OCI-LY3 (cell line): ENCODE data around the gene LTC4S.
"Not testable (repeated sequence)": the region's sequence is repeated elsewhere in the genome, so short reads cannot be mapped to it uniquely, and the experiment has no call there.

ENCODE experiments used
- H2AFZ ChIP-seq: fragments of 200-600, 300-600 bp; shearing (Covaris generic); 2 replicates; pipeline ENCODE4 v1.6.0; 2014; ENCODE audit warnings: antibody characterized with exemption, low read depth, low read length
- H3K27ac ChIP-seq: fragments of 200-600, 300-600 bp; sonication (generic); 2 replicates; pipeline ENCODE4 v1.5.1; 2014; ENCODE audit warnings: mild to moderate bottlenecking, low read length, moderate library complexity, mixed read lengths
- H3K27me3 ChIP-seq: fragments of 200-600, 300-600 bp; sonication (generic); 2 replicates; pipeline ENCODE4 v1.6.1; 2014; ENCODE audit warnings: low read depth, low read length, mixed read lengths
- H3K36me3 ChIP-seq: fragments of 200-600, 300-600 bp; sonication (generic); replicated peaks from 2 replicates; pipeline ENCODE3; 2014; ENCODE audit warnings: low read depth, low read length, mixed read lengths
- H3K4me1 ChIP-seq: fragments of 300-600, 200-600 bp; sonication (generic); 2 replicates; pipeline ENCODE4 v1.6.1; 2014; ENCODE audit warnings: low read length, mixed read lengths
- H3K4me2 ChIP-seq: fragments of 200-600, 300-600 bp; sonication (generic); 2 replicates; pipeline ENCODE4 v1.6.1; 2014; ENCODE audit warnings: low read length, mixed read lengths
- H3K4me3 ChIP-seq: fragments of 300-600, 200-600 bp; sonication (generic); 2 replicates; pipeline ENCODE4 v1.5.1; 2014; ENCODE audit warnings: antibody characterized with exemption, mild to moderate bottlenecking, low read length, moderate library complexity
- H3K79me2 ChIP-seq: fragments of 300-600, 200-600 bp; shearing (Covaris generic); 2 replicates; pipeline ENCODE4 v1.6.1; 2014; ENCODE audit warnings: mild to moderate bottlenecking, low read length, mixed read lengths
- H3K9ac ChIP-seq: fragments of 300-600, 200-600 bp; shearing (Covaris generic); 2 replicates; pipeline ENCODE4 v1.6.0; 2014; ENCODE audit warnings: mild to moderate bottlenecking, low read length, moderate library complexity
- H3K9me3 ChIP-seq: fragments of 200-600, 300-600 bp; shearing (Covaris generic); 2 replicates; pipeline ENCODE4 v1.6.1; 2014; ENCODE audit warnings: low read length, mixed read lengths; ENCODE audit not compliant: insufficient read depth
- H4K20me1 ChIP-seq: fragments of 200-600, 300-600 bp; sonication (generic); 2 replicates; pipeline ENCODE4 v1.6.1; 2016; ENCODE audit warnings: low read length, mixed read lengths; ENCODE audit not compliant: insufficient read depth
- CTCF ChIP-seq: fragments of 200-600, 300-600 bp; sonication (generic); IDR thresholded peaks from 2 replicates; pipeline ENCODE4 v1.5.1; 2014; ENCODE audit warnings: antibody characterized with exemption, low read length, low read depth
- EZH2phosphoT487 ChIP-seq: fragments of 200-600 bp; shearing (Covaris generic); IDR thresholded peaks from 2 replicates; pipeline ENCODE4 v1.6.1; 2018; ENCODE audit warnings: antibody characterized with exemption, mixed run types, low read depth

The LTC4S gene

DNA sequence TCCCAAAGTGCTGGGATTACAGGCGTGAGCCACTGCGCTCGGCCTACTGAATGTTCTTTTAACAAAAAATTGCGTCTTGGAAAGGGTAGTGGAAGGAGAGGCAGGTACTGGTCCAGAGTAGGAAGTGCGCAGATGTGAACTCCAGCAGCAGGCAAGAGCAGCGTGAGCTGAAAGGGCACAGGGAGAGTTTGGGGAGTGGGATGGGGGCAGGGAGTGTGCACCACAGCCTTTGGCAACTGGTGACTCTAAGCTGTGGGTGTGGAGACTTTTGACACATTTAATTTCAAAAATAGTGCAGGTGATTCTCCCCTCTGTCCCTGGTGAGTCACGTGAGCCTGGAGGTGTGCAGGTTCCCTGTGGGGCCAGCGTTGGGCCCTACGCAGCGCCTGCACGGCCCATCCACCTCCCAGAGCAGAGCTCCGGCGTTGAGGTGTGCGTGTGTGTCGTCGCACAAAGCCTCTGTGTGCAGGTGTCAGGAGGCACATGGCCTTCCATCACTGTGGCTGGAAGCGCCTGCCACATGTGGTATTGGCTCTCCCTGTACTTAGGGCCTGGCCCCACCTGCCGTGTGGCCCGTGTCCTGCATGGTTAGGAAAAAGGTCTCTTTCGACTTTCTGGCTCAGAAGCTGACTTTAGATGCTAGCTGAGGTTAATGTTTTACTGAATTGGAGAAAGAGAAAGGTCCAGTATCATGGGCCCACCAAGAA, 38.4 kb downstream of the LTC4S start:
- no peaks in the 10 kb centered on the region for H3K4me1 ChIP-seq
- H3K27me3 ChIP-seq, result no peaks in the 10 kb centered on the region
- no peaks in the 10 kb centered on the region for H3K9me3 ChIP-seq
- no peak overlapping the region for H3K9ac ChIP-seq
- no peak overlapping the region for H3K4me3 ChIP-seq
- no peak for TF ChIP-seq EZH2phosphoT487
- peaks cover 25% of the 10 kb centered on the region for H4K20me1 ChIP-seq
- H3K27ac ChIP-seq, result no peak overlapping the region
- H3K36me3 ChIP-seq, result peaks cover 70% of the 10 kb centered on the region
- no peak overlapping the region for H3K4me2 ChIP-seq
- peaks cover 20% of the 10 kb centered on the region; the same call in 1 of the 2 replicates for H3K79me2 ChIP-seq
- no peak overlapping the region for H2AFZ ChIP-seq

DNA sequence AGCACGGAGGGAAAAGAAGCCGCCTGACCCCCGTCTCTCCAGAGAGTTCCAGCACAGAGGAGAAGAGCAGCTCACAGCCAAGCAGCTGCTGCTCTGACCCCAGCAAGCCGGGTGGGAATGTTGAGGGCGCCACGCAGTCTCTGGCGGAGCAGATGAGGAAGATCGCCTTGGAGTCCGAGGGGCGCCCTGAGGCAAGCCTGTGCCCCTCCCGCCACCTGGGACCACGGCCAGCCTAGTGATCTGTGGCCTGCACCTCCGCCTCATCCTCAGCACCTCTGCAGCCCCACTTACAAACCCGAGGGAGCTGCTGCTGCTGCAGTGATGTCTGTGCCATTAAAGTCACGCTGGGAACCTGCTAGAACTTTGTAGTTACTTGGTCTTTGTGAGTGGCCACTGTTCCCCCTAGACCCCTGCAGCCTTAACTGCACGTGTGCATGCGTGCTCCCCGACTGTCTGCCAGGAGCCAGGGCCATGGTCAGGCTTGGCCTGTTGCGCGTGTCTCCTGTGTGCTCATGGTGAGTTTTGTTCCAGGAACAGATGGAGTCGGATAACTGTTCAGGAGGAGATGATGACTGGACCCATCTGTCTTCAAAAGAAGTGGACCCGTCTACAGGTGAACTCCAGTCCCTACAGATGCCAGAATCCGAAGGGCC, 39.4 kb downstream of the LTC4S start:
- Histone ChIP-seq H4K20me1 (peaks cover 30% of the 10 kb centered on the region), H2AFZ (no peak overlapping the region), H3K9me3 (no peaks in the 10 kb centered on the region), H3K4me3 (no peak overlapping the region), H3K27me3 (no peaks in the 10 kb centered on the region), H3K79me2 (peaks cover 20% of the 10 kb centered on the region; the same call in 1 of the 2 replicates), H3K27ac (no peak overlapping the region), H3K4me1 (no peaks in the 10 kb centered on the region), H3K4me2 (no peak overlapping the region), H3K36me3 (peaks cover 73% of the 10 kb centered on the region), H3K9ac (no peak overlapping the region)
- TF ChIP-seq CTCF, result no peak
- TF ChIP-seq EZH2phosphoT487, result no peak

- H3K4me2 ChIP-seq, result no peak overlapping the region
- peaks cover 72% of the 10 kb centered on the region for H3K36me3 ChIP-seq
- TF ChIP-seq EZH2phosphoT487, result no peak
- TF ChIP-seq CTCF, result no peak
Observed at GRCh38 chr5:179833709-179834070, 39.9 kb downstream of the LTC4S start.

DNA sequence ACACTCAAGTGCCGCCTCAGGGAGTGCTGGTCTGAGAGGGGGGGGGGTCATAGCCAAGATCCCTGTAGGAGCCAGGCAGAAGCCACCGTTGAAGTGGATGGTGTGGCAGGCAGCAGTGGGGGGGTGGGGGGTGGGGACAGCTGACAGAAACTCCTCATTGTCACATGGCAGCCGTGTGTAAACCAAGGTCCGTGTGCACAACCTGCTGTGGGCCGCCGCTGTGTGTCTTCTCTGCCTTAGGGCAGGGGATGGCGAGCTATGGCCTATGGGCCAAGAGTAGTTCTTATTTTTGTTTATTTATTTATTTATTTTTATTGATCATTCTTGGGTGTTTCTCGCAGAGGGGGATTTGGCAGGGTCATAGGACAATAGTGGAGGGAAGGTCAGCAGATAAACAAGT, 40.3 kb downstream of the LTC4S start:
- Histone ChIP-seq H3K4me1 (no peaks in the 10 kb centered on the region), H3K27ac (no peak overlapping the region), H3K79me2 (peaks cover 16% of the 10 kb centered on the region; the same call in 1 of the 2 replicates), H3K4me2 (no peak overlapping the region), H3K4me3 (no peak overlapping the region), H3K9me3 (no peaks in the 10 kb centered on the region), H3K9ac (no peak overlapping the region), H3K27me3 (no peaks in the 10 kb centered on the region), H4K20me1 (peaks cover 24% of the 10 kb centered on the region; the same call in 1 of the 2 replicates), H3K36me3 (peaks cover 68% of the 10 kb centered on the region), H2AFZ (no peak overlapping the region)
- TF ChIP-seq EZH2phosphoT487, result no peak

More at GRCh38 chr5:179833709-179834070, 39.9 kb downstream of the LTC4S start:
- H3K27ac ChIP-seq, result no peak overlapping the region
- H4K20me1 ChIP-seq, result peaks cover 29% of the 10 kb centered on the region
- no peaks in the 10 kb centered on the region for H3K4me1 ChIP-seq
- no peaks in the 10 kb centered on the region for H3K27me3 ChIP-seq
- H3K9me3 ChIP-seq, result no peaks in the 10 kb centered on the region
- H3K9ac ChIP-seq, result no peak overlapping the region
- peaks cover 20% of the 10 kb centered on the region; the same call in 1 of the 2 replicates for H3K79me2 ChIP-seq
- no peak overlapping the region for H2AFZ ChIP-seq
- no peak overlapping the region for H3K4me3 ChIP-seq

- not testable (repeated sequence) for H3K27ac ChIP-seq, H3K4me1 ChIP-seq, H3K9ac ChIP-seq, H2AFZ ChIP-seq, H3K9me3 ChIP-seq, H3K4me2 ChIP-seq, H3K27me3 ChIP-seq, H3K4me3 ChIP-seq
- H3K36me3 ChIP-seq, result peaks cover 65% of the 10 kb centered on the region
- peaks cover 26% of the 10 kb centered on the region; the same call in 1 of the 2 replicates for H4K20me1 ChIP-seq
- H3K79me2 ChIP-seq, result peaks cover 11% of the 10 kb centered on the region; the same call in 1 of the 2 replicates
Observed at GRCh38 chr5:179834871-179835270, 41.1 kb downstream of the LTC4S start.
